H1 (cell line): Measurements from ENCODE around the gene RNF212. TPM values are rescaled to one million over a fixed set of nuclear protein-coding genes. Genes with fewer than 3 reads are reported as not detected.

Source experiments
- CTCF ChIA-PET: fragments of 300-600 bp; sonication (Branson Sonifier 250); formaldehyde crosslinking; loops from one replicate; lab custom pipeline; 2021; ENCODE audit not compliant: partially characterized antibody; lab: Charles Lee
- POLR2A ChIA-PET: fragments of 300-600 bp; sonication (Branson Sonifier 250); formaldehyde crosslinking; loops from one replicate; lab custom pipeline; 2021; ENCODE audit warnings: inconsistent platforms; ENCODE audit not compliant: partially characterized antibody; lab: Charles Lee
- DNase-seq, 2 experiments: peaks; one replicate each; pipeline versions ENCODE4 v3.0.0 to v3.0.0-alpha.2; 2010 to 2022; ENCODE audit warnings: low spot score in 2 of 2, low read depth in 1 of 2, mixed read lengths in 1 of 2
- FAIRE-seq: peaks from 2 replicates; lab custom pipeline; 2011; peaks lifted over from hg19 to GRCh38; lab: Jason Lieb, UNC
- H2AFZ ChIP-seq: 2 replicates; pipeline ENCODE4 v1.8.1; 2012; ENCODE audit warnings: low read length, inconsistent platforms
- H2AK5ac ChIP-seq: 2 replicates; pipeline ENCODE4 v1.6.1; 2013; ENCODE audit warnings: low read depth, low read length
- H2BK120ac ChIP-seq: replicated peaks from 2 replicates; pipeline ENCODE3; 2013; ENCODE audit warnings: low read depth, low read length, inconsistent platforms
- H2BK12ac ChIP-seq: 2 replicates; pipeline ENCODE4 v1.6.1; 2013; ENCODE audit warnings: low read depth, low read length
- H2BK15ac ChIP-seq: 2 replicates; pipeline ENCODE4 v1.6.1; 2013; ENCODE audit warnings: low read length
- H2BK20ac ChIP-seq: 2 replicates; pipeline ENCODE4 v1.6.1; 2013; ENCODE audit warnings: low read length
- H2BK5ac ChIP-seq: 2 replicates; pipeline ENCODE4 v1.6.1; 2013; ENCODE audit warnings: low read depth, low read length
- H3K14ac ChIP-seq: 2 replicates; pipeline ENCODE4 v1.6.1; 2013; ENCODE audit warnings: inconsistent platforms; ENCODE audit not compliant: insufficient read length
- H3K18ac ChIP-seq: 2 replicates; pipeline ENCODE4 v1.6.1; 2013; ENCODE audit warnings: low read length; ENCODE audit errors: extremely low read depth
- H3K23ac ChIP-seq: 2 replicates; pipeline ENCODE4 v1.6.1; 2013; ENCODE audit warnings: inconsistent platforms; ENCODE audit not compliant: insufficient read length
- H3K23me2 ChIP-seq: 2 replicates; pipeline ENCODE4 v1.6.1; 2013; ENCODE audit warnings: low read depth, low read length
- H3K27ac ChIP-seq: 2 replicates; pipeline ENCODE4 v1.6.1; 2011; ENCODE audit warnings: low read depth, low read length, inconsistent platforms
- H3K27me3 ChIP-seq, 4 experiments: replicated peaks in 1 of 4; 1 replicate in 1 of 4; 2 replicates in 3 of 4; pipeline versions ENCODE4 v1.6.1 to v1.8.1; 2011 to 2013; ENCODE audit warnings: low read length in 3 of 4, mild to moderate bottlenecking in 3 of 4, inconsistent platforms in 2 of 4, mixed read lengths in 2 of 4, moderate library complexity in 1 of 4; ENCODE audit not compliant: control insufficient read depth in 3 of 4, insufficient read depth in 3 of 4; ENCODE audit errors: extremely low read depth in 1 of 4
- H3K36me3 ChIP-seq, 4 experiments: 2 replicates each; pipeline versions ENCODE4 v1.6.1 to v1.8.1; 2011 to 2013; ENCODE audit warnings: mild to moderate bottlenecking in 4 of 4, low read length in 3 of 4, moderate library complexity in 2 of 4, control low read depth in 1 of 4, inconsistent platforms in 1 of 4; ENCODE audit not compliant: insufficient read depth in 4 of 4, control insufficient read depth in 2 of 4
- H3K4ac ChIP-seq: replicated peaks from 2 replicates; pipeline ENCODE3; 2013; ENCODE audit warnings: low read length, low read depth, mixed read lengths, inconsistent platforms; ENCODE audit not compliant: insufficient read length
- H3K4me1 ChIP-seq, 4 experiments: replicated peaks in 1 of 4; 1 replicate in 1 of 4; 2 replicates in 3 of 4; pipeline versions ENCODE4 v1.6.1 to v1.8.1; 2011 to 2013; ENCODE audit warnings: low read length in 3 of 4, inconsistent platforms in 2 of 4, mixed read lengths in 1 of 4; ENCODE audit not compliant: insufficient read depth in 4 of 4, control insufficient read depth in 3 of 4
- H3K4me2 ChIP-seq, 2 experiments: 2 replicates each; pipeline versions ENCODE4 v1.6.1 to v1.8.1; 2011 to 2013; ENCODE audit warnings: low read depth in 2 of 2, low read length in 2 of 2, control low read depth in 1 of 2, inconsistent platforms in 1 of 2, mild to moderate bottlenecking in 1 of 2; ENCODE audit not compliant: insufficient read depth in 1 of 2
- H3K4me3 ChIP-seq, 4 experiments: fragments of 200-600, 300-600 bp in 1 of 4; sonication (generic), shearing (Covaris generic), sonication (Bioruptor Twin) in 1 of 4; 2 replicates each; pipeline versions ENCODE4 v1.5.1 to v1.8.1; 2011 to 2016; ENCODE audit warnings: low read length in 4 of 4, low read depth in 3 of 4, control low read depth in 2 of 4, inconsistent platforms in 2 of 4, mild to moderate bottlenecking in 2 of 4, mixed read lengths in 1 of 4, moderate library complexity in 1 of 4; ENCODE audit not compliant: insufficient read depth in 2 of 4; ENCODE audit errors: extremely low read depth in 1 of 4
- H3K56ac ChIP-seq: replicated peaks from 2 replicates; pipeline ENCODE3; 2013; ENCODE audit warnings: low read depth, mild to moderate bottlenecking, mixed read lengths, low read length, inconsistent platforms; ENCODE audit not compliant: insufficient read length
- H3K79me1 ChIP-seq: 2 replicates; pipeline ENCODE4 v1.6.1; 2013; ENCODE audit warnings: low read depth, low read length, control low read depth
- H3K79me2 ChIP-seq, 2 experiments: 2 replicates each; pipeline versions ENCODE4 v1.6.1 to v1.8.1; 2012 to 2013; ENCODE audit warnings: low read length in 2 of 2, mild to moderate bottlenecking in 2 of 2, inconsistent platforms in 1 of 2; ENCODE audit not compliant: insufficient read depth in 2 of 2, control insufficient read depth in 1 of 2
- H3K9ac ChIP-seq, 4 experiments: replicated peaks in 1 of 4; 1 replicate in 1 of 4; 2 replicates in 3 of 4; pipeline versions ENCODE4 v1.6.1 to v1.8.1; 2011 to 2013; ENCODE audit warnings: low read depth in 3 of 4, low read length in 3 of 4, control low read depth in 2 of 4, mild to moderate bottlenecking in 2 of 4, moderate library complexity in 2 of 4, inconsistent platforms in 1 of 4; ENCODE audit errors: extremely low read depth in 1 of 4
- H3K9me3 ChIP-seq, 2 experiments: 2 replicates each; pipeline versions ENCODE4 v1.6.1 to v1.8.1; 2012 to 2013; ENCODE audit warnings: mild to moderate bottlenecking in 2 of 2, moderate library complexity in 2 of 2, control low read depth in 1 of 2, inconsistent platforms in 1 of 2, low read depth in 1 of 2, low read length in 1 of 2, mixed read lengths in 1 of 2; ENCODE audit not compliant: insufficient read depth in 2 of 2
- H4K20me1 ChIP-seq, 2 experiments: replicated peaks in 1 of 2; 2 replicates each; pipeline versions ENCODE3 to v1.8.1; 2011 to 2013; ENCODE audit warnings: inconsistent platforms in 2 of 2, low read length in 2 of 2, mild to moderate bottlenecking in 1 of 2; ENCODE audit not compliant: insufficient read depth in 2 of 2, control insufficient read depth in 1 of 2
- H4K5ac ChIP-seq: 2 replicates; pipeline ENCODE4 v1.6.1; 2013; ENCODE audit warnings: low read length, low read depth, mixed read lengths, inconsistent platforms; ENCODE audit not compliant: insufficient read length
- H4K8ac ChIP-seq: 2 replicates; pipeline ENCODE4 v1.8.0; 2013; ENCODE audit warnings: mild to moderate bottlenecking, moderate library complexity, low read length, inconsistent platforms; ENCODE audit not compliant: insufficient read depth; ENCODE audit errors: extremely low read depth
- H4K91ac ChIP-seq: replicated peaks from 2 replicates; pipeline ENCODE3; 2013; ENCODE audit warnings: low read length, mixed read lengths, inconsistent platforms; ENCODE audit not compliant: insufficient read length
- BRCA1 ChIP-seq: IDR thresholded peaks from 2 replicates; pipeline ENCODE4 v1.6.1; 2012; ENCODE audit warnings: low read depth, low read length, improper control_type of control experiment
- GTF2F1 ChIP-seq: IDR thresholded peaks from 2 replicates; pipeline ENCODE4 v1.6.1; 2012; ENCODE audit warnings: low read depth, low read length, improper control_type of control experiment, borderline replicate concordance
- JUND ChIP-seq: IDR thresholded peaks from 2 replicates; pipeline ENCODE4 v1.6.1; 2011; ENCODE audit warnings: mild to moderate bottlenecking, improper control_type of control experiment, low read length
- RAD21 ChIP-seq, 2 experiments: IDR thresholded peaks in 1 of 2; conservative IDR thresholded peaks in 1 of 2; 2 replicates each; pipeline ENCODE4 v1.6.1; 2011; ENCODE audit warnings: low read depth in 2 of 2, low read length in 2 of 2, improper control_type of control experiment in 1 of 2, inconsistent platforms in 1 of 2, mild to moderate bottlenecking in 1 of 2, moderate library complexity in 1 of 2
- TBP ChIP-seq: IDR thresholded peaks from 2 replicates; pipeline ENCODE4 v1.6.1; 2011; ENCODE audit warnings: low read depth, low read length, improper control_type of control experiment
- WGBS, 2 experiments: shearing (Covaris generic) in 1 of 2; methylation state at CpG; one replicate each; pipeline versions ENCODE4 v1.1.6 to v1.1.7; 2013 to 2015; ENCODE audit warnings: low lambda C conversion rate in 2 of 2, mixed read lengths in 2 of 2, inconsistent platforms in 1 of 2, low coverage in 1 of 2, missing lambda C conversion rate in 1 of 2; ENCODE audit not compliant: insufficient replicate concordance in 2 of 2, insufficient coverage in 1 of 2, insufficient read length in 1 of 2; ENCODE audit errors: extremely low coverage in 1 of 2, missing lambda C conversion rate in 1 of 2; 5-methylcytosine and 5-hydroxymethylcytosine counted together
- polyA plus RNA-seq, 7 experiments: library from polyadenylated mRNA; depleted of rRNA in 3 of 7; stranded (reverse) in 5 of 7; unstranded in 2 of 7; fragments of >200 nt in 5 of 7; fragments of 200-250 nt in 2 of 7; gene quantifications; 1 replicate in 5 of 7; 2 replicates in 1 of 7; 4 replicates in 1 of 7; pipeline versions ENCODE4 v1.2.1 to v1.2.3, GENCODE V29; 2011 to 2013; ENCODE audit warnings: missing spikeins in 2 of 7, mixed read lengths in 2 of 7
- total RNA-seq: library from RNA; stranded (reverse); fragmentation: NEBNext Ultra II Directional; extraction: Animal tissue kit (Norgen Biotek cat#: 25700); gene quantifications from 2 replicates; pipeline ENCODE4 v1.2.1, GENCODE V29; 2021

Gene RNF212
- total and polyA plus RNA-seq, 2 of the 8 experiments (the other 6 are each of a cell fraction or from before 2014, with no cell fraction given): 3.4 to 5.4 TPM

GRCh38 chr4:1126506-1126905 lies 13.1 kb upstream of the RNF212 start:
- Histone ChIP-seq H4K8ac (no peak overlapping the region), H2BK20ac (no peak overlapping the region), H2BK120ac (no peak overlapping the region), H3K23me2 (no peaks in the 10 kb centered on the region), H2AK5ac (no peak overlapping the region), H4K91ac (no peak overlapping the region), H3K27ac (no peak overlapping the region), H3K9ac (no peak overlapping the region), H3K79me1 (no peaks in the 10 kb centered on the region), H4K5ac (no peak overlapping the region), H3K14ac (no peak overlapping the region), H3K27me3 (no peaks in the 10 kb centered on the region), H2BK12ac (no peak overlapping the region), H3K4me3 (no peak overlapping the region), H3K79me2 (no peaks in the 10 kb centered on the region), H3K18ac (no peak overlapping the region), H4K20me1 (no peaks in the 10 kb centered on the region), H3K4me1 (no peaks in the 10 kb centered on the region; a peak in 1 of 7 replicates), H3K4ac (no peak overlapping the region), H3K36me3 (no peaks in the 10 kb centered on the region), H2BK15ac (no peak overlapping the region), H3K56ac (no peak overlapping the region), H3K4me2 (no peak overlapping the region), H2AFZ (no peak overlapping the region), H3K23ac (no peak overlapping the region), H3K9me3 (no peaks in the 10 kb centered on the region), H2BK5ac (no peak overlapping the region)
- ChIA-PET POLR2A (no interaction called here), CTCF (interaction anchor here (1.3 kb wide), 1 partner anchor 41 kb away, joined by 3 read pairs; no protein-coding TSS in a partner anchor)
- no peak for FAIRE-seq
- DNase-seq: no peak
- WGBS, 2 experiments: 88% methylated on average over 1 of the region's 1 CpG; no CpG with 5 or more reads in 1 of the 2 experiments
- TF ChIP-seq BRCA1 (no peak), JUND (no peak), RAD21 (IDR thresholded peaks at IDR 0.05 in 1 of 2, conservative IDR thresholded peaks at IDR 0.05 in 1 of 2; ENCODE audit: low read depth in 2 of 2, low read length in 2 of 2) (no peak), GTF2F1 (no peak), TBP (no peak)
